SK-N-SH treated with all-trans-retinoic acid at 6 μM for 48 hours (cell line): ENCODE data around the gene SEL1L.

Experiments
- BACH2 ChIP-seq: fragments of 250-450 bp; sonication (Bioruptor Pico); IDR thresholded peaks from 2 replicates; pipeline ENCODE4 v1.9.0; 2021; ENCODE audit warnings: mild to moderate bottlenecking, borderline replicate concordance
- GLIS3 ChIP-seq: fragments of 250-450 bp; sonication (Bioruptor Pico); IDR thresholded peaks from 2 replicates; pipeline ENCODE4 v1.5.0; 2020; ENCODE audit warnings: mild to moderate bottlenecking, moderate library complexity
- PPARA ChIP-seq: fragments of 250-450 bp; sonication (Bioruptor Pico); IDR thresholded peaks from 2 replicates; pipeline ENCODE4 v1.5.0; 2020; ENCODE audit warnings: mild to moderate bottlenecking, borderline replicate concordance
- SNAI2 ChIP-seq: fragments of 250-450 bp; sonication (Bioruptor Pico); IDR thresholded peaks from 2 replicates; pipeline ENCODE4 v1.5.0; 2020; ENCODE audit warnings: mild to moderate bottlenecking, moderate library complexity
- ZC3H10 ChIP-seq: fragments of 250-450 bp; sonication (Bioruptor Pico); IDR thresholded peaks from 2 replicates; pipeline ENCODE4 v1.5.1; 2021; ENCODE audit warnings: mild to moderate bottlenecking, moderate library complexity
- ZFP3 ChIP-seq: fragments of 250-450 bp; sonication (Bioruptor Pico); IDR thresholded peaks from 2 replicates; pipeline ENCODE4 v1.5.0; 2020; ENCODE audit warnings: mild to moderate bottlenecking, moderate library complexity
- ZFP30 ChIP-seq: fragments of 450-650 bp; formaldehyde crosslinking; IDR thresholded peaks from 2 replicates; pipeline ENCODE4 v1.5.0; 2022; ENCODE audit warnings: mild to moderate bottlenecking, moderate library complexity
- ZNF565 ChIP-seq: fragments of 450-650 bp; formaldehyde crosslinking; conservative IDR thresholded peaks from 2 replicates; pipeline ENCODE4 v1.5.0; 2020; ENCODE audit warnings: low read depth, mild to moderate bottlenecking, moderate library complexity
- ZNF70 ChIP-seq: fragments of 450-650 bp; formaldehyde crosslinking; IDR thresholded peaks from 2 replicates; pipeline ENCODE4 v1.5.0; 2020; ENCODE audit warnings: mild to moderate bottlenecking, moderate library complexity
- TF ChIP-seq, protein P1 (sequence below): fragments of 250-450 bp; sonication (Bioruptor Pico); IDR thresholded peaks from 2 replicates; pipeline ENCODE4 v1.5.1; 2021; ENCODE audit warnings: mild to moderate bottlenecking, moderate library complexity
- TF ChIP-seq, protein P2 (sequence below): fragments of 250-450 bp; sonication (Bioruptor Pico); IDR thresholded peaks from 2 replicates; pipeline ENCODE4 v1.5.1; 2020; ENCODE audit warnings: low read depth, mild to moderate bottlenecking, moderate library complexity

DNA sequence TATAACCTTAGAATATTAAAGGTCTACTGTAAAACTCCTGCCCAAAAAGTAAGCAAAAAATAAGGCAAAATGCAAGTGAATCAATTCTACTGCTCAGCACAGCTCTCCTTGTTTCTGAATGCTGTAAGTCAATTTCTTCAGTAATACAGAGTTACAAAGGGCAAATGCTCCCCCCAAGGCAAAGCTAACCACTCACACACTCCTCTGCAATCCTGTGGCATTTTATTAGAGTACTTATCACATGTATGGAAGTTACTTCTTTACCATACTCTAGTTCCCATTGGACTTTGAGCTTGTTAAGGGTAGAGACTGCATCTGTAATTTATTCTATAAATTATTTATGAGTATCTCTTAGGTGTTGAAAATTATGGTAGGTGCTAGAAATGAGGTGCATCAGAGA, 27.2 kb downstream of the SEL1L start:
- TF ChIP-seq ZFP3 (CRISPR knock-in tag) (no peak), PPARA (no peak), ZC3H10 (CRISPR knock-in tag) (no peak), BACH2 (CRISPR knock-in tag) (no peak), GLIS3 (no peak), ZNF70 (no peak), ZNF565 (CRISPR knock-in tag) (no peak), SNAI2 (CRISPR knock-in tag) (no peak), ZFP30 (CRISPR knock-in tag) (no peak)
- TF ChIP-seq, protein P1, sequence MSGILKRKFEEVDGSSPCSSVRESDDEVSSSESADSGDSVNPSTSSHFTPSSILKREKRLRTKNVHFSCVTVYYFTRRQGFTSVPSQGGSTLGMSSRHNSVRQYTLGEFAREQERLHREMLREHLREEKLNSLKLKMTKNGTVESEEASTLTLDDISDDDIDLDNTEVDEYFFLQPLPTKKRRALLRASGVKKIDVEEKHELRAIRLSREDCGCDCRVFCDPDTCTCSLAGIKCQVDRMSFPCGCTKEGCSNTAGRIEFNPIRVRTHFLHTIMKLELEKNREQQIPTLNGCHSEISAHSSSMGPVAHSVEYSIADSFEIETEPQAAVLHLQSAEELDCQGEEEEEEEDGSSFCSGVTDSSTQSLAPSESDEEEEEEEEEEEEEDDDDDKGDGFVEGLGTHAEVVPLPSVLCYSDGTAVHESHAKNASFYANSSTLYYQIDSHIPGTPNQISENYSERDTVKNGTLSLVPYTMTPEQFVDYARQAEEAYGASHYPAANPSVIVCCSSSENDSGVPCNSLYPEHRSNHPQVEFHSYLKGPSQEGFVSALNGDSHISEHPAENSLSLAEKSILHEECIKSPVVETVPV (CRISPR knock-in tag): no peak
- TF ChIP-seq, protein P2, sequence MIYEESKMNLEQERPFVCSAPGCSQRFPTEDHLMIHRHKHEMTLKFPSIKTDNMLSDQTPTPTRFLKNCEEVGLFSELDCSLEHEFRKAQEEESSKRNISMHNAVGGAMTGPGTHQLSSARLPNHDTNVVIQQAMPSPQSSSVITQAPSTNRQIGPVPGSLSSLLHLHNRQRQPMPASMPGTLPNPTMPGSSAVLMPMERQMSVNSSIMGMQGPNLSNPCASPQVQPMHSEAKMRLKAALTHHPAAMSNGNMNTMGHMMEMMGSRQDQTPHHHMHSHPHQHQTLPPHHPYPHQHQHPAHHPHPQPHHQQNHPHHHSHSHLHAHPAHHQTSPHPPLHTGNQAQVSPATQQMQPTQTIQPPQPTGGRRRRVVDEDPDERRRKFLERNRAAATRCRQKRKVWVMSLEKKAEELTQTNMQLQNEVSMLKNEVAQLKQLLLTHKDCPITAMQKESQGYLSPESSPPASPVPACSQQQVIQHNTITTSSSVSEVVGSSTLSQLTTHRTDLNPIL (CRISPR knock-in tag): no peak
